GM23338 (cell line): ENCODE measurements around the gene CEP250.

ENCODE experiments used
- CREB1 ChIP-seq: fragments of 250-450 bp; sonication (Bioruptor Pico); IDR thresholded peaks from 2 replicates; pipeline ENCODE4 v1.5.0; 2020; ENCODE audit warnings: low read depth, mild to moderate bottlenecking, moderate library complexity
- CTCF ChIP-seq, 2 experiments: fragments of 200-600 bp in 1 of 2; sonication (generic) in 1 of 2; conservative IDR thresholded peaks; 2 replicates each; pipeline versions ENCODE4 v1.5.1 to v1.6.1; 2016 to 2017; ENCODE audit warnings: antibody characterized with exemption in 2 of 2, low read depth in 2 of 2, mild to moderate bottlenecking in 2 of 2, moderate library complexity in 1 of 2
- ZNF331 ChIP-seq: fragments of 250-450 bp; sonication (Bioruptor Pico); IDR thresholded peaks from 2 replicates; pipeline ENCODE4 v1.5.0; 2020; ENCODE audit warnings: low read depth, mild to moderate bottlenecking, moderate library complexity

DNA sequence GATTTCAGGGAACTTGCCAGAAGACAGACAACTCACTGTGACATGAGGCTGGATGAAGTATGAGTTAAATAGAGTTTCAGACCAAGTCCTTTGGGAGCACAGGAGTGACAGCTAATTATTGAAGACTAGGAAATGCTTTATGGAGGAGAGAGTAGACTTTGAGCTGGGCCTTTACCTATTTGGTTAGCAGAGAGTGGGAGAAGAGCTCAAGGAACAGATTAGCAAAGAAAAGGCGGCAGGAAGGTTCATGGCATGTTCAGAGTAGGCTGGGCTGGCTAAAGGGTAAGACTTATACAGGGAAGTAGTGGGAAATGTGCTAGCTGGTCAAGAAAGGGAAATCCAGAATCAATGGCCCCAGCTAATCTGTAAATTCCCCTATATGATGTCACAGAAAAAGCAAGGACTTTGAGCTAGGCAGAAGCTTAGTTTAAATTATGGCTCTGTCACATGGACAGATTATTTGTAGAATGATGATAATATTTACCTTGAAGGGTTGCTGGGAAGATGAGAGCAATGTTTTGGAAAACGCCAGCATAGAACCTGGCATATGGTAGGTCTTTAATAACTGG, 19.0 kb downstream of the CEP250 start:
- TF ChIP-seq CTCF (conservative IDR thresholded peaks at IDR 0.05; ENCODE audit: low read depth in 2 of 2) (no peak), ZNF331 (CRISPR knock-in tag) (no peak), CREB1 (CRISPR knock-in tag) (no peak)
